KOPT-K1 (cell line): ENCODE measurements around the gene THSD8.
"Not testable (repeated sequence)": the region's sequence is repeated elsewhere in the genome, so short reads cannot be mapped to it uniquely, and the experiment has no call there.

Experiments used
- H3K27ac ChIP-seq: fragments of 200-600 bp; sonication (generic); 2 replicates; pipeline ENCODE4 v1.5.1; 2016; ENCODE audit warnings: antibody characterized with exemption, mild to moderate bottlenecking, low read depth, low read length; ENCODE audit not compliant: poor library complexity, severe bottlenecking
- H3K36me3 ChIP-seq: fragments of 200-600 bp; sonication (generic); 2 replicates; pipeline ENCODE4 v1.5.1; 2017; ENCODE audit warnings: antibody characterized with exemption, mild to moderate bottlenecking, low read length, moderate library complexity; ENCODE audit not compliant: insufficient read depth
- H3K9me3 ChIP-seq: fragments of 200-600 bp; sonication (generic); 2 replicates; pipeline ENCODE4 v1.5.1; 2017; ENCODE audit warnings: antibody characterized with exemption, low read length, mild to moderate bottlenecking; ENCODE audit not compliant: insufficient read depth, poor library complexity, severe bottlenecking

THSD8 gene

GRCh38 chr19:12794196-12794941 is 7.5 kb upstream of the THSD8 start:
- peaks cover 7% of the 10 kb centered on the region for H3K36me3 ChIP-seq
- peak overlapping the region; percentile 94 for H3K27ac ChIP-seq

GRCh38 chr19:12794971-12795381 is 6.9 kb upstream of the THSD8 start:
- Histone ChIP-seq H3K36me3 (peaks cover 13% of the 10 kb centered on the region), H3K9me3 (no peaks in the 10 kb centered on the region), H3K27ac (no peak overlapping the region)

More at GRCh38 chr19:12794196-12794941, 7.5 kb upstream of the THSD8 start:
- no peaks in the 10 kb centered on the region for H3K9me3 ChIP-seq

- H3K9me3 ChIP-seq = no peaks in the 10 kb centered on the region
- H3K36me3 ChIP-seq = peaks cover 16% of the 10 kb centered on the region
- H3K27ac ChIP-seq = peak overlapping the region; percentile 37
These were observed 5.5 kb upstream of the THSD8 start for GRCh38 chr19:12796146-12797071.

GRCh38 chr19:12797141-12797587 is 4.7 kb upstream of the THSD8 start:
- H3K27ac ChIP-seq = no peak overlapping the region
- no peaks in the 10 kb centered on the region for H3K9me3 ChIP-seq
- H3K36me3 ChIP-seq = peaks cover 16% of the 10 kb centered on the region

GRCh38 chr19:12797607-12798006 is 4.3 kb upstream of the THSD8 start:
- not testable (repeated sequence) for H3K9me3 ChIP-seq, H3K27ac ChIP-seq
- H3K36me3 ChIP-seq = peaks cover 16% of the 10 kb centered on the region

DNA sequence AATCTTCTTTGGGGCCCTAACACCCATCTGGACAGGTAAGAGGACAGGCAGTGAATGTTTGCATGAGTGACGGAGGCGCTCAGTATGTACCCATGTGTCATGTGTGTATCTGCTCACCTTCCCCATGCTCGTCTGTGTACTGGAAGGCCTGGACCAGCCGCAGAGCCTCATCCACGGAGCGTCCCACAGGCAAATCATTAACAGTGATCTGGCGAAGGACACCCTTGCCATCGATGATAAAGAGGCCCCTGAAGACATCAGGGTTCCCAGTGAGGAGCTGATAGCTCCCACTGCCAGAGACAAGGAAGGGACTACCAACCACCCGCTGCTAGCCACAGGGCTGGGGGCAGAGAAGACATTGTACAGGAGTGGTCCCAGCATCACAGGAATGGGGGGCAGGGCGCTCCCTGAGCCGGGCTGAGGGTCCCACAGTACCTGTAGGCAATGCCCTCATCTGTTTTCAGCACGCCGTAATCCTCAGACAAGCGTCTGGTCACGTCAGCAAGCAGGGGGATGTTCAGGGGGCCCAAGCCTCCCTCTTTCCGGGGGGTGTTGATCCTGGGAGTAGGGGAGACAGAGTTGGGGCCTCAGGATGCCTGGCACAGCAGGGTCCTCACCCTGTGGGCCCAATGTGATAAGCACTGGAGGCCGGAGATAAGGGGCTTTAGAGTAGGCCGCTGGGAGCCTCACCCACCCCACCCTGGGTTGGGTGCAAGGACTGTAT is 2.0 kb upstream of the THSD8 start:
- Histone ChIP-seq H3K9me3 (no peaks in the 10 kb centered on the region), H3K36me3 (peaks cover 16% of the 10 kb centered on the region), H3K27ac (no peak overlapping the region)

- Histone ChIP-seq H3K27ac (no peak overlapping the region), H3K36me3 (peaks cover 16% of the 10 kb centered on the region), H3K9me3 (no peaks in the 10 kb centered on the region)
These were observed 1.5 kb upstream of the THSD8 start for GRCh38 chr19:12800466-12800770.

- no peaks in the 10 kb centered on the region for H3K9me3 ChIP-seq
- H3K36me3 ChIP-seq = peaks cover 16% of the 10 kb centered on the region
- H3K27ac ChIP-seq = peak overlapping the region; percentile 67
These were observed 875 bp upstream of the THSD8 start for GRCh38 chr19:12800923-12801465.

DNA sequence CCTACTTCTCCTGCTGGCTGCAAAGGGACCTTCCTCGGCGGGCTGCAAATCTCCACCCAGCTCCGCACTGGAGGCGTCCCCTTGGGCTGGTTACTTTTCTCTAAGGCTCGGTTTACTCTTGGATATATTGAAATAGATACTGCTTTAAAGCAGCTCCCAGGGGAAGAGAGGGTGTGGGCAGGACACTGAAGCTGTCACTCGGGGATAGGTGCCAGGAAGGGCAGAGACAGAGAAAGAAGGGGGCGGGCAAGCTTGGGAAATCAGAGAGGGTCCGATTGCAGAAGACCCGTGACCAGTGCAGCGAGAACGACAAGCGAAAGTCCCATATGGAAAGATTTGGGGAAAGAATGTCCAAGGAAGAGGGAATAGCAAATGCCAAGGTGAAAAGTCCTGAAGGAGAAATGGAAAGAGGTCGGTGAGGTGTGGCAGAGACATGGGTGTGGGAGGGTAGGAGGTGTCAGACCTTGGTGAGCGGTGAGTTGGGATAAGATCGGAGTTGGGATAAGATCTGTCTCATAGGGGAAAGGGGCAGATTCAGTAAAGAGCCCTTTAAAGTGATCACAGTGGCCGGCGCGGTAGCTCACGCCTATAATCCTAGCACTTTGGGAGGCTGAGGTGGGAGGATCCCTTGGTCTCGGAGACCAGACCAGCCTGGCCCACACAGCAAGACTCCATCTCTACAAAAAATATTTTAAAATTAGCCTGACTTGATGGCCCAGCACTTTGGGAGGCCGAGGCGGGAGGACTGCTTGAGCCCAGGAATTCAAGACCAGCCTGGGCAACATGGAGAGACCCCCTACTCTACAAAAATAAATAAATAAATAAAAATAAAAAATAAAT is 618 bp downstream of the THSD8 start:
- Histone ChIP-seq H3K36me3 (peaks cover 12% of the 10 kb centered on the region), H3K27ac (peak overlapping the region; percentile 67), H3K9me3 (no peaks in the 10 kb centered on the region)

GRCh38 chr19:12804051-12804450 is 2.2 kb downstream of the THSD8 start:
- Histone ChIP-seq H3K36me3 (peaks cover 25% of the 10 kb centered on the region), H3K27ac (no peak overlapping the region), H3K9me3 (no peaks in the 10 kb centered on the region)

DNA sequence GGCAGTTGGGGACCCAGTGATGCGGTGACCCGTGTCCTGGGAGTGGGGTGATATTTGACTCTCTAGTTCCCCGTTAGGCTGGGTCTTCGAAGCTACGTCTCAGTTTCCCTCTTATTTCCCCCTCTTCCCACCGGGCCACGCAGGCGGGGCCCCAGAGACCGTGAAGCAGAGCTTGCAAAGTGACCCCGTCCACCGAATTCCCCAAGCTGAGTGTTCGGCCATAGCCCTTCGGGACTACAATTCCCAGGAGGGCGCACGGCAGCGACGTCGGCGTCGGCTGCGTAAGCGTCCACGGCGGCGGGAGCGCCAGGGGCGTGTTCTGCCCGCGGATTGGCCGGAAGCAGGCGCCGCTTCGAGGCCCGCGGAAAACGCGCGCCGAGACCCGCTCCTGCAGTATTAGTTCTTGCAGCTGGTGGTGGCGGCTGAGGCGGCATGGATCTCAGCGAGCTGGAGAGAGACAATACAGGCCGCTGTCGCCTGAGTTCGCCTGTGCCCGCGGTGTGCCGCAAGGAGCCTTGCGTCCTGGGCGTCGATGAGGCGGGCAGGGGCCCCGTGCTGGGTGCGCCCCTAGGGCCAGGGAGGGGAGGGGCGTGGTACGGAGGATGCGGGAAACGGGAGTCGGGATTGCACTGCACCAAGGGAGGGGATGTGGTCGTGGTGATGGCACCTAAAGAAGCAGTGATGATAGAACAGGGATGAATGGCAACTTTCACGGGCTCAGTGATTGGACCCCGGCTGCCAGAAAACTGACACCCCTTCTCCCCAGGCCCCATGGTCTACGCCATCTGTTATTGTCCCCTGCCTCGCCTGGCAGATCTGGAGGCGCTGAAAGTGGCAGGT is 4.6 kb downstream of the THSD8 start, which contains the start of gene RNASEH2A:
Gene RNASEH2A (plus strand): TSS at position 343 of the 840 bp plus-strand sequence. CDS start 90 bp downstream, at position 433.
- peak within 1 kb of the TSS; percentile 77 for H3K27ac ChIP-seq
- no peaks in the 10 kb centered on the region for H3K9me3 ChIP-seq
- H3K36me3 ChIP-seq = peaks cover 36% of the 10 kb centered on the region

DNA sequence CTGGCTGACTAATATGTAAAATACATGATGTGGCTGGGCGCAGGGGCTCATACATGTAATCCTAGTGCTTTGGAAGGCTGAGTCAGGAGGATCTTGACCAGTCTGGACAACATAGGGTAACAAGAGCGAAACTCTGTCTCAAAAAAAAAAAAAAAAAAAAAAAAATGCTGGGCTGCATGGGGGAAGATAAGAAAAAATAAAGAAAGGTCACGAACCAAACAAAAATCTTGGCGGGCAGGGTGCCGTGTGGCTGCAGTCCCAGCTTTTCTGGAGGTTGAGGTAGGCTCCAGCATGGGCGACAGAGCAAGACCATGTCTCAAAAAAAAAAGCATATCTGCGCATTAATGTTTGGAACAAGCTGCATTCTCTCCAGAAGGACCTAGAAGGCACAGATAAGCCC is 13.2 kb downstream of the THSD8 start:
- Histone ChIP-seq H3K27ac (no peak overlapping the region), H3K36me3 (peaks cover 46% of the 10 kb centered on the region), H3K9me3 (no peaks in the 10 kb centered on the region)

DNA sequence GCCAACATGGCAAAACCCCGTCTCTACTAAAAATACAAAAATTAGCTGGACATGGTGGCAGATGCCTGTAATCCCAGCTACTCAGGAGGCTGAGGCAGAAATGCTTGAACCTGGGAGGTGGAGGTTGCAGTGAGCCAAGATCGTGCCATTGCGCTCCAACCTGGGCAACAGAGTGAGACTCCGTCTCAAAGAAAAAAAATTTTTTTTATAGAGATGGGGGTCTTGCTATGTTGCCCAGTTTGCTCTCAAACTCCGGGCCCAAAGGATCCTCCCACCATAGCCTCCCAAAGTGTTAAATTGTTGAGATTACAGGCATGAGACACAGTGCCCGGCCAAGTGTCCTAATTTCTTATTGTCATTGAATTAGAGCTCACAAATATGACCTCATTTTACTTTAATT is 15.3 kb downstream of the THSD8 start:
- H3K27ac ChIP-seq, H3K9me3 ChIP-seq: not testable (repeated sequence)
- peaks cover 26% of the 10 kb centered on the region; the same call in 1 of the 2 replicates for H3K36me3 ChIP-seq
